ENCODE measurements around the gene CYB561A3.

The CYB561A3 gene

GRCh38 chr11:61340979-61341378 lies 20.7 kb downstream of the CYB561A3 start:
- DNase-seq (ENCODE audit: low spot score in 2 of 2) (no peak), ATAC-seq (no peak)
- H3K36me3 Mint-ChIP-seq, result no peaks in the 10 kb centered on the region
- peaks cover 12% of the 10 kb centered on the region for H3K4me1 Mint-ChIP-seq
- no peak overlapping the region for H3K27ac Mint-ChIP-seq
- H3K4me3 Mint-ChIP-seq, result no peak overlapping the region
- H3K9me3 Mint-ChIP-seq, result no peaks in the 10 kb centered on the region

- ATAC-seq, result no peak
- H3K4me3 Mint-ChIP-seq, result no peak overlapping the region
- no peak overlapping the region for H3K27ac Mint-ChIP-seq
- no peaks in the 10 kb centered on the region for H3K36me3 Mint-ChIP-seq
- no peak for DNase-seq (ENCODE audit: low spot score in 2 of 2)
- peaks cover 14% of the 10 kb centered on the region for H3K4me1 Mint-ChIP-seq
- no peaks in the 10 kb centered on the region for H3K9me3 Mint-ChIP-seq
Measured at GRCh38 chr11:61339490-61339878, 22.2 kb downstream of the CYB561A3 start.

GRCh38 chr11:61338783-61339489 lies 22.7 kb downstream of the CYB561A3 start:
- peak overlapping the region; percentile 56 for H3K27ac Mint-ChIP-seq
- no peak overlapping the region for H3K4me3 Mint-ChIP-seq
- no peaks in the 10 kb centered on the region for H3K36me3 Mint-ChIP-seq
- peaks cover 19% of the 10 kb centered on the region for H3K4me1 Mint-ChIP-seq
- no peak for DNase-seq (ENCODE audit: low spot score in 2 of 2)
- ATAC-seq, result no peak
- H3K9me3 Mint-ChIP-seq, result no peaks in the 10 kb centered on the region

- Mint-ChIP-seq H3K4me3 (no peak overlapping the region), H3K4me1 (peaks cover 28% of the 10 kb centered on the region), H3K27ac (peak overlapping the region; percentile 56), H3K36me3 (no peaks in the 10 kb centered on the region), H3K9me3 (no peaks in the 10 kb centered on the region)
- ATAC-seq (no peak), DNase-seq (ENCODE audit: low spot score in 2 of 2) (no peak)
Measured at GRCh38 chr11:61337706-61338470, 23.8 kb downstream of the CYB561A3 start.

GRCh38 chr11:61336171-61336935 lies 25.3 kb downstream of the CYB561A3 start:
- DNase-seq (ENCODE audit: low spot score in 2 of 2) (peak; percentile 82 to 89), ATAC-seq (peak; percentile 71)
- Mint-ChIP-seq H3K4me1 (peaks cover 43% of the 10 kb centered on the region), H3K4me3 (no peak overlapping the region), H3K27ac (peak overlapping the region; percentile 80), H3K9me3 (no peaks in the 10 kb centered on the region), H3K36me3 (no peaks in the 10 kb centered on the region)

- Mint-ChIP-seq H3K27ac (peak overlapping the region; percentile 80), H3K36me3 (no peaks in the 10 kb centered on the region), H3K4me1 (peaks cover 53% of the 10 kb centered on the region), H3K9me3 (no peaks in the 10 kb centered on the region), H3K4me3 (no peak overlapping the region)
- no peak for DNase-seq (ENCODE audit: low spot score in 2 of 2)
- ATAC-seq, result no peak
Measured at GRCh38 chr11:61335355-61335710, 26.3 kb downstream of the CYB561A3 start.

- ATAC-seq (no peak), DNase-seq (ENCODE audit: low spot score in 2 of 2) (peak in 1 of 2 donors; percentile 54)
- Mint-ChIP-seq H3K27ac (peak overlapping the region; percentile 99), H3K4me3 (peak overlapping the region; percentile 98), H3K9me3 (no peaks in the 10 kb centered on the region), H3K36me3 (no peaks in the 10 kb centered on the region), H3K4me1 (peaks cover 59% of the 10 kb centered on the region)
Measured at GRCh38 chr11:61334434-61335354, 27.0 kb downstream of the CYB561A3 start.

- Mint-ChIP-seq H3K4me3 (peak overlapping the region; percentile 98), H3K27ac (peak overlapping the region; percentile 99), H3K9me3 (no peaks in the 10 kb centered on the region), H3K36me3 (no peaks in the 10 kb centered on the region), H3K4me1 (peaks cover 66% of the 10 kb centered on the region)
- ATAC-seq (no peak), DNase-seq (ENCODE audit: low spot score in 2 of 2) (no peak)
Measured at GRCh38 chr11:61333550-61334433, 27.9 kb downstream of the CYB561A3 start.

- Mint-ChIP-seq H3K27ac (peak within 1 kb of the TSS; percentile 99), H3K9me3 (no peaks in the 10 kb centered on the region), H3K4me1 (peaks cover 66% of the 10 kb centered on the region), H3K4me3 (peak within 1 kb of the TSS; percentile 98), H3K36me3 (no peaks in the 10 kb centered on the region)
- ATAC-seq (peak; percentile 95), DNase-seq (ENCODE audit: low spot score in 2 of 2) (peak; percentile 96 to 98)
Measured at GRCh38 chr11:61332797-61333549, 28.7 kb downstream of the CYB561A3 start, which contains the start of the genes DDB1 and TKFC. TSS of gene DDB1 (minus strand) at chr11:61333105. CDS start at chr11:61332968, 137 bp downstream. TSS of gene TKFC (plus strand) at chr11:61333228. CDS start at chr11:61334729, 1,501 bp downstream.

GRCh38 chr11:61332281-61332796 lies 29.3 kb downstream of the CYB561A3 start:
- ATAC-seq, result no peak
- DNase-seq (ENCODE audit: low spot score in 2 of 2), result no peak
- H3K4me3 Mint-ChIP-seq, result peak overlapping the region; percentile 98
- H3K36me3 Mint-ChIP-seq, result no peaks in the 10 kb centered on the region
- peak overlapping the region; percentile 99 for H3K27ac Mint-ChIP-seq
- peaks cover 66% of the 10 kb centered on the region for H3K4me1 Mint-ChIP-seq
- H3K9me3 Mint-ChIP-seq, result no peaks in the 10 kb centered on the region

GRCh38 chr11:61331651-61332050 lies 30.0 kb downstream of the CYB561A3 start:
- peak overlapping the region; percentile 99 for H3K27ac Mint-ChIP-seq

GRCh38 chr11:61329871-61330270 lies 31.8 kb downstream of the CYB561A3 start:
- Mint-ChIP-seq H3K36me3 (no peaks in the 10 kb centered on the region), H3K4me1 (peaks cover 52% of the 10 kb centered on the region), H3K27ac (peak overlapping the region; percentile 99), H3K4me3 (no peak overlapping the region), H3K9me3 (no peaks in the 10 kb centered on the region)
- DNase-seq (ENCODE audit: low spot score in 2 of 2), result no peak
- ATAC-seq, result no peak

More at GRCh38 chr11:61331651-61332050, 30.0 kb downstream of the CYB561A3 start:
- DNase-seq (ENCODE audit: low spot score in 2 of 2) (no peak), ATAC-seq (no peak)
- H3K4me1 Mint-ChIP-seq, result peaks cover 60% of the 10 kb centered on the region
- H3K36me3 Mint-ChIP-seq, result no peaks in the 10 kb centered on the region
- no peaks in the 10 kb centered on the region for H3K9me3 Mint-ChIP-seq
- peak overlapping the region; percentile 98 for H3K4me3 Mint-ChIP-seq

GRCh38 chr11:61328351-61328750 lies 33.3 kb downstream of the CYB561A3 start:
- H3K27ac Mint-ChIP-seq, result no peak overlapping the region
- no peak for DNase-seq (ENCODE audit: low spot score in 2 of 2)
- ATAC-seq, result no peak
- H3K4me1 Mint-ChIP-seq, result peaks cover 41% of the 10 kb centered on the region
- no peaks in the 10 kb centered on the region for H3K9me3 Mint-ChIP-seq
- H3K4me3 Mint-ChIP-seq, result no peak overlapping the region
- no peaks in the 10 kb centered on the region for H3K36me3 Mint-ChIP-seq

Measured in stimulated activated effector memory CD8-positive, alpha-beta T cell treated with anti-CD3 and anti-CD28 coated beads, Interleukin-12 subunit alpha, Interleukin-12 subunit beta, amount 100 ng/mL, for 72 hours (primary cell).